Fibroblast of skin of abdomen (primary cell): Measurements from ENCODE around the gene SIAH3. TPM values are rescaled to one million over a fixed set of nuclear protein-coding genes. Genes with fewer than 3 reads are reported as not detected.
"Not testable (repeated sequence)": the region's sequence is repeated elsewhere in the genome, so short reads cannot be mapped to it uniquely, and the experiment has no call there.

Experiments used
- DNase-seq: peaks from one replicate; pipeline ENCODE4 v3.0.0-alpha.2; 2013
- polyA plus RNA-seq, 2 experiments: library from polyadenylated mRNA; unstranded; fragments of 120-200 nt; gene quantifications; one replicate each; pipeline ENCODE4 v1.2.1, GENCODE V29; 2013; ENCODE audit not compliant: insufficient read length in 2 of 2

Gene SIAH3, protein sequence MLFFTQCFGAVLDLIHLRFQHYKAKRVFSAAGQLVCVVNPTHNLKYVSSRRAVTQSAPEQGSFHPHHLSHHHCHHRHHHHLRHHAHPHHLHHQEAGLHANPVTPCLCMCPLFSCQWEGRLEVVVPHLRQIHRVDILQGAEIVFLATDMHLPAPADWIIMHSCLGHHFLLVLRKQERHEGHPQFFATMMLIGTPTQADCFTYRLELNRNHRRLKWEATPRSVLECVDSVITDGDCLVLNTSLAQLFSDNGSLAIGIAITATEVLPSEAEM
- polyA plus RNA-seq (2013, experiment 1 of 2; ENCODE audit: insufficient read length), result 0.13 TPM
- polyA plus RNA-seq (2013, experiment 2 of 2; ENCODE audit: insufficient read length), result 0.12 TPM

GRCh38 chr13:45851171-45851921 lies at the start of gene SIAH3:
Gene SIAH3 (minus strand): TSS chr13:45851753. CDS start chr13:45851629, 124 bp downstream.
- peak; percentile 62 for DNase-seq

DNA sequence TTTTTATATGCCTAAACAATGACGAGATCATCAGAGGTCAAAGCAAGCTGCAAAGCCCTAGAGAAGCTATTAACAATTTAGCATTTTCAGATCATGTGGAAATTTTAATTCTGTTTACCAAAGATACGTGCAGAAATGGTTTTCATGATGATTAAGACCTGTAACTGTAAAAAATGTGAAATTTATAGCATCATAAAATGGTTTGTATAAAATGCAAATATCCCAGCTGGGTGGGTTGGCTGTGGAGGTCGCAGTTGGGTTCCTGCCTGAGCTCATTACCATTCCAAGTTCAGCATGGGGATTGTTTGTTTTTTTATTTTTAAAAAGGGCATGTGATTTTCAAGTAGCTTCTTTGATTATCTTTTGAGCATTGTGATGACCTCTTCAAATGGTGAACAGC lies 47.9 kb upstream of the SIAH3 start:
- no peak for DNase-seq

DNA sequence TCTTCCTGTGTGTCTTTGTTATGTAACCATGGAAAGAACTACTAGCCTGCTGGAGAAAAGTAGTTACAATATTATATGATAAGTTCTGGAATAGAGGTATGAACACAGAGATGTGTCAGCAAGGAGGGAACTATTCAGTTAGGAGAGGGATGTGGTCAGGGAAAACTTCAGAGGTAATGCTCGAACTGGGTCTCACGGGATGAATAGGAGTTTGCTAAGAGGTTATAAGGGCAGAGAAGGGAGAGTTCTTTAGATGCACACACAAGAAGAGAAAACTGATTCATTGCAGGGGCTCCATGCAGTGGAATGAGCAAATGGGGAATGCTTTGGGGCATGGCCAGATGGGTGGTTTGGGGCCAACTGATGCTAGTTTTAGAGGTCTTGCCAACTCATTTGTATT lies 46.0 kb upstream of the SIAH3 start:
- no peak for DNase-seq

- DNase-seq, result no peak
Measured at GRCh38 chr13:45896285-45896684, 44.7 kb upstream of the SIAH3 start.

DNA sequence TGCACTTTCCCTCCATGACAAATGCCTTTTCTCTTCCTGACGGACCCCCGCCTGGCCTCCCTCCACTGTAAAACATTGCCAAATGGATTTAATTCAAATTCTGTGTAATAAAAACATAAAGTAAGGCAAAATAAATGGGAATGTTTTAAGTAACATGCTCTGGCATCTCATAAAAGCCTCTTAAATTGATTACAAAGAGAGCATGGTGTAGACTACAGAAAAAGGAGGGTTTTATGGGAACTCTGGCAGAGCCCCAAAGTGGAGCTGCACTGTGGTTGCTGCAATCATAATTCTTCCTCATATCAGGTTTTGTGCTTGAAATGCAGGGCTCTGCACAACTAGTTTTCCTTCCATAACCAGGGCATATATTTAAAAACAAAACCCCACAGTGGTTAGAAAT lies 44.3 kb upstream of the SIAH3 start:
- DNase-seq, result no peak

- no peak for DNase-seq
Measured at GRCh38 chr13:45892513-45892912, 41.0 kb upstream of the SIAH3 start.

DNA sequence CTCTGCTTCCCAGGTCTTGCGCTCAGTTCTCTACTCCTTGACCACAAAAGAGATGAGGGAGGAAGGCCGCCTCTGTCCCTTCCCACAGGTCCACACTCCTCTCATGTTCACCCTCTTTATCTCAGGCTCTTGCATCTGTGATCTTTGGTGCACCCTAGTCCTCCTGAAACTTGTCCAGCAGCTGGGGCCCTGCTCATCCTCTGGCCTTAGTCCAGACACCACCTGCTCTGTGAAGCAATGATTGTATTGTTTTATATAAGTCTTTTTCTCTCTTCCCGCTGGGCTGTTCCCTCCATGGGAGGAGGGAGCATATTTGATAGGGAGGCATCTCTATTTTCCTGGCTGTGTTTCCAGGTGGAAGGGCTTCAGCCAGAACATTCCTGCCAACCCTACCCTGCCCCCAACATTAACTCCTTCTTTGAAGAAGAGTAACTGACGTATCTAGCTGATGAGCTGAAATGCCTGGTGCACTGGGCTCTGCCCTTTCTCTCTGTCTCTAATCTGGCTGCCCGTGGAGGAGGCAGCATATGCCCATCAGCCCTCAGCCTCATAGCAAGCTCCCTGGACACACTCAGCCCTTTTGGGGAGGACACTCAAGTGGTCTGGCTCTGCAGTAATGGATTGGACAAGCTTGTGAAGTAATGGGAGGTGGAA lies 38.2 kb upstream of the SIAH3 start:
- no peak for DNase-seq

DNA sequence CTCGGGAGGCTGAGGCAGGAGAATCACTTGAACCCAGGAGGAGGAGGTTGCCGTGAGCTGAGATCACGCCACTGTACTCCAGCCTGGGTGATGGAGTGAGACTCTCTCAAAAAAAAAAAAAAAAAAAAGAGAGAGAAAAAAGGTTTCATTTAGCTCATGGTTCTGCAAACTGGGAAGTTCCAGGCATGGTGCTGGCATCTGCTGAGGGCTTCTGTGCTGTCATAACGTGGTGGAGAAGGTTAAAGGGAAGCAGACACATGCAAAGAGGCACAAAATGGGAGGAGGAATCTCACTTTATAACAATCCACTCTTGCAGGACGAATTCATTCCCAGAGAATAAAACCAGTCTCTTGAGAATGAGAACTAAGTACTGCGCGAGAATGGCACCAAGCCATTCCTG lies 34.9 kb upstream of the SIAH3 start:
- no peak for DNase-seq

DNA sequence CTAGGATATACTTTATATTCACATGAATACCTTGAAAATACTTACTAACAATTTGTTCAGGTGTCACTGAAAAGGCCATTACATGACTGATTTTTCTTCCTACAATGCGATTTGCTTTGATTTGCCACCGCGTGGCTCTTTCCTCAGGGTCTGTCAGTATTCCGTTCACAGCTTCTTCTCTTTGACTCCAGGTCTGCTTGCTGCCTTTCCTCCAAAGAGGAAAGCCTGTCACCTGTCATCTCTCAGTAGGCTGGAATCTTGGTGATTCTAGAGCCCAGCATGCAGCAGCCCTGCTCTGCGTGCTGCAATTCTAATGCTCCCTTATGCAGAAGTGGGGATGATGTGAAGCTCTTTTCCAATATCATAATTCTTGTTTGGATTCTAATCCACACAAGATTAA lies 33.6 kb upstream of the SIAH3 start:
- DNase-seq, result no peak

DNA sequence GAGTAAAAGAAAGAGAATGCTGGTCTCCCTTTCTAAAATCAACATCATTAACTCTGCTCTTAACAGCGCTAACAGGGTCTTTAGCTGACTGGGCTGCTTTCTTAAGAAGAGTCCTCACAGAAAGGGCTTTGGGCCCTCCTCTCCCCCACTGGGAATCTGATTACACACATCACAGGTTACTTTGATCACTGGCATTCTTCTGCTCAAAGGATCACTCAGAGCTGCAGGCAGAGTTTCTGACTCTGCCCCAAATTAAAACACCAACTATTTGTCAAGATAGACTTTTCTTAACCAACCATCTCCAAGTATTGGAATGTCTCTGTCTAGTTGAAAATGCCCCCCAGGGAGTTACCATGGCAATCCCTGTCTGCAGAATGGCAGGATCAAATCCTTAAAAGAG lies 31.1 kb upstream of the SIAH3 start:
- no peak for DNase-seq

DNA sequence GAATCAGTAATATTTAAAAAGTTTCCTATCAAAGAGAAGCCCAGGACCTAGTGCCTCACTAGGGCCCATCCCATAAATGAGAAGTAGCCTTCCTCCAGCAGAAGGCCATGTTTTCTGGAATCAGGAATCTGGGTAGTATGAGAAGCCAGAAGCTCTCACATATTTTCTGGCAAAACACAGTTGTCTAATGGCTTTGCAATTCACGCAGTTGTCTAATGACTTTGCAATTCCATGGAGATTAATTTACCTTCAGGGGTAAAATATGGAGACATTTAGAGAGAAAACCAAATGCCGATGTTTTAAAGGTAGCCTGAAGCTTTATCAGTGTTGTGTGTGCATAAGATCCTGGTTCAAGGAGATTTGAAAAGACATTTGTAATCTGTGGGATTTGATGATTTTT lies 29.8 kb upstream of the SIAH3 start:
- no peak for DNase-seq

- no peak for DNase-seq
Measured at GRCh38 chr13:45880242-45880641, 28.7 kb upstream of the SIAH3 start.

GRCh38 chr13:45879666-45880065 lies 28.1 kb upstream of the SIAH3 start:
- no peak for DNase-seq

- DNase-seq, result no peak
Measured at GRCh38 chr13:45878966-45879365, 27.4 kb upstream of the SIAH3 start.

DNA sequence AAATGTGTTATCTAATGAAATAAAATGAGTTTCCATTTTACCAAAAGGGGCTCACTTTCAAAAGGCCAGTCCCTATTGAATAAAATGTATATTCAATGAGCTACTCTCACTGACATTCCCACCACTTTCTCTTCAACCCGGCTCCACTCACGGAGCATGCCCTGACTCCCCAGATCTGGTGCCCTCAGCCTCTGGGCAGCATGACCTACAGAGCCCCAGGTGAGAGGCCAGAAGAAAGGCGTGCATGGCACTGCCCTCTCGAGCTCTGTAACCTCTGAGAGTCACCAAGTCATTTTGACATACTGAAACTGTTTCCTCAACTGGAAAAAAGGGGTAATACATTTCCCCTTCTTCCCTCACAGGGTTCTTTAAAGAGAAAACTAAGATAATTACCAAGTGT lies 25.2 kb upstream of the SIAH3 start:
- no peak for DNase-seq

- no peak for DNase-seq
Measured at GRCh38 chr13:45875951-45876350, 24.4 kb upstream of the SIAH3 start.

DNA sequence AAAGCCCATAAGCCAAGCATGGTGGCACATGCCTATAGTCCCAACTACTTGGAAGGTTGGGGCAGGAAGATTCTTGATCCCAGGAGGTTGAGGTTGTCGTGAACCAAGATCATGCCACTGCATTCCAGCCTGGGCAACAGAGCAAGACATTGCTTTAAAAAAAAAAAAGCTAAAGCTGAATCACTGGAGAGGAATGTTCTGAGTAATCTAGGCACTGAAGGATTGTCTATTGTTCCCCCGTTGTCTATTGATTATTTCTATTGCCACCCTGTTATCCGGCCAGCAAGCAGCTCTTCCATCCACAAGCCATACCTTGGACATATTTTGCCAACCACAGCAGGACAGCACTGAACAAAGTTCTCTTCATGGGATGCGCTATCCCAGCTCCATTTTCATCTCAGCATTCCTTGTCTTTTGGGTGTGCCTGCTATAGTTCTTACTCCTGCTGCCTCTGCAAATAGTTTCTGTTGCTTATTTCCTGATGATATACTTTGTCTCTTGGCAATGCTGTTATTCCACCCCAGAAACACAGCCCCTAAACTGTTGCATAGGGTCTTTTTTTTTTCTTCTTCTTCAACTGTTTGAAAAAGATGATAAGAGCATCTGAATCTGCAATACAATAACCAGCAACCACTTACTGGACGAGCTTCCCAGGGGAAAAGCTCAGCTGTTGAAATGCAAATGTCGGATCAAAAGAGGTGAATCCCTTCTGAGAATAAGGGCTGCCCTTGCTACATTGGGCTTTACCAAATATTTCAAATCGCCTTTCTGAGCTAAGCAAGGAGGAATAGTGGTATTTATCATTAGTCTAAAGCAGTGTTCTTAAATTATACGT lies 22.2 kb upstream of the SIAH3 start:
- peak; percentile 52 for DNase-seq

GRCh38 chr13:45872566-45872965 lies 21.0 kb upstream of the SIAH3 start:
- DNase-seq, result peak; percentile 26

- DNase-seq, result not testable (repeated sequence)
Measured at GRCh38 chr13:45871201-45871600, 19.6 kb upstream of the SIAH3 start.

- no peak for DNase-seq
Measured at GRCh38 chr13:45870232-45870631, 18.7 kb upstream of the SIAH3 start.

GRCh38 chr13:45865414-45865813 lies 13.9 kb upstream of the SIAH3 start:
- no peak for DNase-seq

GRCh38 chr13:45863709-45864590 lies 12.4 kb upstream of the SIAH3 start:
- DNase-seq, result no peak
